COR-L47 (cell line): ENCODE measurements around the gene SLC39A13.
A peak's percentile ranks its signal among the peaks of the same experiment; 100 is the strongest.

ENCODE experiments used
- DNase-seq: peaks from one replicate; lab custom pipeline; 2025; lab: John Stamatoyannopoulos, UW

Gene SLC39A13

GRCh38 chr11:47454258-47454671 lies 45.9 kb downstream of the SLC39A13 start:
- peak; percentile 63 for DNase-seq

- DNase-seq = no peak
Measured at GRCh38 chr11:47460571-47461235, 52.3 kb downstream of the SLC39A13 start.

DNA sequence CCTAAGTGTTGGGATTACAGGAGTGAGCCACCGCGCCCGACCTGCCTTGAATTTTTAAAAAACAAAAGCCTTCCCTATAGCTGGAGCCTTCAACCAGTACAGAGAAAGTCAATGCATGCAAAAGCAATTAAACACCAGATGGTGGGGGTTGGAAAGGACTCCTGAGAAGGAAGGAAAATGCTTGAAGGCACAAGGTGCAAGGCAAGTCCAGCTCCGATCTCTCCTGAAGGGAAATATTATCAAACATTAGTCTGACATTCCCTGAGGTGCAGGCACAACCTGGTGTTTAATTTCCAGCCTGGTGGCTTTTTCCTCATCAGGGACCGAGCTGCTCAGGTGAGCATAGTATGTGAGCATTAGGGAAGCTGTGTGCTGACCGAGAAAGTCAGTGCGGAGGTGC lies 53.5 kb downstream of the SLC39A13 start:
- no peak for DNase-seq

DNA sequence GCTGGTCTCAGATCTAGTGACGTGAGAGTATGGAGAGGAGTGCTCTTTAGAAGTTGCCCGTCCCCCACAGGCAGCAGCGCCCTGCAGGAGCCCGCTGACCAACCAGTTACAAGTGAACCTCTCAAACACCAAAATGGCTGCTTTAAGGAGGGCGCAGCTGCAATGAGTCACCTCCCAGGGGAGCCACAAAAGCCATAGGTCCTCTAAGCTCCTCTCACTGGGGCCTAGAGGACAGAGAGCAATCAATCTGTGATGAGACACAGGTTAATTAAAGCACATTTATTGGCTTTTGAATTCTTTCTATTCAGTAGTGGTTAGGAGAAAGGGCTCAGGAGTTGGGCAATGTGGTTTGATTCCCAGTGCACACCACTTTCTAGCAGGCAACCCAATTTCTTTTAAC lies 56.1 kb downstream of the SLC39A13 start:
- DNase-seq = no peak
